Lower leg skin (tissue), 4 donors: ENCODE results near the gene SKOR1. TPM values are rescaled to one million over a fixed set of nuclear protein-coding genes. Genes with fewer than 3 reads are reported as not detected.

Experiments used
- DNase-seq, 2 donors: peaks; one replicate each; pipeline ENCODE4 v3.0.0-alpha.2; 2019; ENCODE audit warnings: low spot score in 2 of 2
- H3K4me3 ChIP-seq: fragments of 200-600 bp; sonication (generic); 2 replicates; pipeline ENCODE4 v1.5.1; 2017; ENCODE audit warnings: mild to moderate bottlenecking, low read depth; ENCODE audit not compliant: poor library complexity, severe bottlenecking
- CTCF ChIP-seq, 3 donors: fragments of 450-650 bp; IDR thresholded peaks; one replicate each; pipeline ENCODE4 v1.5.1; 2016; ENCODE audit warnings: antibody characterized with exemption in 3 of 3, mild to moderate bottlenecking in 3 of 3, moderate library complexity in 2 of 3
- POLR2A ChIP-seq, 2 donors: fragments of 450-650 bp; IDR thresholded peaks; one replicate each; pipeline ENCODE4 v1.6.1; 2016 to 2017; ENCODE audit warnings: antibody characterized with exemption in 2 of 2, mild to moderate bottlenecking in 1 of 2, moderate library complexity in 1 of 2
- WGBS, 2 donors: methylation state at CpG; one replicate each; pipeline ENCODE4 v1.1.5; 2018; 5-methylcytosine and 5-hydroxymethylcytosine counted together
- intact Hi-C: fragments of 100-400 bp; cut with DNase I; formaldehyde crosslinking; loops from one replicate; pipeline ENCODE4 v1.15.0; 2023; ENCODE audit warnings: low total_unique reads
- total RNA-seq, 4 donors: library from RNA; depleted of rRNA; stranded (reverse); fragments of >200 nt; gene quantifications; one replicate each; pipeline ENCODE4 v1.1.0, GENCODE V29; 2016

SKOR1 gene
- total RNA-seq, 4 donors from 2014 or later = 1.2 to 2.2 (median 1.5) TPM; not detected in 1

- WGBS, 2 donors = 2% methylated on average over 12 of the region's 12 CpGs
- no peak for DNase-seq
These were observed 14.2 kb downstream of the SKOR1 start for GRCh38 chr15:67839499-67839928.

DNA sequence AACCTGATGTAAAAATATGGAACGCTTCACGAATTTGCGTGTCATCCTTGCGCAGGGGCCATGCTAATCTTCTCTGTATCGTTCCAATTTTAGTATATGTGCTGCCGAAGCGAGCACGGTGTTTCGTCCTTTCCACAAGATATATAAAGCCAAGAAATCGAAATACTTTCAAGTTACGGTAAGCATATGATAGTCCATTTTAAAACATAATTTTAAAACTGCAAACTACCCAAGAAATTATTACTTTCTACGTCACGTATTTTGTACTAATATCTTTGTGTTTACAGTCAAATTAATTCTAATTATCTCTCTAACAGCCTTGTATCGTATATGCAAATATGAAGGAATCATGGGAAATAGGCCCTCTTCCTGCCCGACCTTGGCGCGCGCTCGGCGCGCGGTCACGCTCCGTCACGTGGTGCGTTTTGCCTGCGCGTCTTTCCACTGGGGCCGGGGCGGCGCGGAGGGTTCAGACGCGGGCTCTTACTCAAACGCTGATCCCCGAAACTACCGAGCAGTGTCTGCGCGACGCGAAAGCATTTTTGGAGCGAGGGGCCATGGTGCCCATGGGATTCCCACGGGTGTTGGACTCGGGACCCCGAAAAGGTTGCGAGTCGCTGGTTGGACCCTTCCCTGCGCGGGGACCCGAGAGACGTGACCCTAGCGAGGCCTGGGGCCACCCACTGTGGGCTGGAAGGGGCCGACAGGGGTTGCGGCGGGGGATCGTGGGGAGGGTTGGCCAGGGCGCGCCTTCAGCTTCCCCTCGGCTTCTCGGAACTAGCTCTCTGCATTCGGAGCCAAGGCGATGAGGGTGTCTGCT, 14.8 kb downstream of the SKOR1 start, which contains the start of gene RNU6-1:
Gene RNU6-1 (minus strand): TSS at position 117 of the 820 bp plus-strand sequence.
- intact Hi-C loops = no loop called here
- WGBS, 2 donors = 0% methylated on average over 56 to 60 of the region's 62 CpGs
- H3K4me3 ChIP-seq = peak within 1 kb of the TSS; percentile 85
- peak; percentile 93 to 99 for DNase-seq
- no peak for TF ChIP-seq CTCF (IDR thresholded peaks at IDR 0.05)
- peak in 1 of 2 donors; percentile 61 for TF ChIP-seq POLR2A (IDR thresholded peaks at IDR 0.05)

More at GRCh38 chr15:67839499-67839928, 14.2 kb downstream of the SKOR1 start:
- intact Hi-C loops = no loop called here
- peak overlapping the region; percentile 23 for H3K4me3 ChIP-seq
- TF ChIP-seq CTCF (IDR thresholded peaks at IDR 0.05) (no peak), POLR2A (IDR thresholded peaks at IDR 0.05) (no peak)

DNA sequence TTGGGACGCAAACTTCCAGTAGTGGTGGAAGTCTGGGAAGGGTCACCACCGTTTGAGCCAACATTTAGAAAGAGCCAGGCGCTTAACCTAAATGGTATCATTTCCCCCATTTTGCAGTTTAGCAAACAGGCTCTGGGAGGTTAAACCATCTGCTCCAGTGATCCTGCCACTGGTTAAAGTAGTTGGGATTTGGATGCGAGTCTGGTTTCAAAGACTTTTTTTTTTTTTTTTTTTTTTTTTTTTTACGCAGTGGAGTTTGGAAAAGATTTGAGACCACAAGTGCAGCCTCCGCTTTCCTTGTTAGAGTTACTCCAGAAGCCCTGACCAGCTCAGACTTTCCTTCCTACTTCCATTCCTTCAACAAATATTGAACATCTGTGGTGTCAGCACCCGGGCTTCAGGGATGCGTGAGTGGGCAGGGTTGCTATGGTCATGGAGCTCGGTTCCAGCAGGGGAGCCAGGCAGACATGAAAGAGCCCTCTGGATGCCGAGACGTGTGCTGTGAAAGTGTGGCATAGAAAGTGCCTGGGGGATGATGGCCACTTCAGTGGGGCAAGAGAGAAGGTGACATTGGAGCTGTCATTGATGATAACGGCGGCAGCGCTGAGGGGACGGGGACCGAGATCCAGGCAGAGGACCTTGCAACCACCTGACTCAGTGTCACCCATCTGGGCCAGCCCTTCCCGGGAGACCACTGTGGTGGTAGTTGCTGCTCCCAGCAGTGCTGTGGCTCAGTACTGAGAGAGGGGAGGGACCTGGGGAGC, 15.6 kb downstream of the SKOR1 start:
- peak overlapping the region; percentile 85 for H3K4me3 ChIP-seq
- intact Hi-C loops = no loop called here
- DNase-seq = no peak
- TF ChIP-seq POLR2A (IDR thresholded peaks at IDR 0.05) (no peak), CTCF (IDR thresholded peaks at IDR 0.05) (no peak)
- 4 to 11% methylated on average over 17 of the region's 17 CpGs for WGBS, 2 donors

DNA sequence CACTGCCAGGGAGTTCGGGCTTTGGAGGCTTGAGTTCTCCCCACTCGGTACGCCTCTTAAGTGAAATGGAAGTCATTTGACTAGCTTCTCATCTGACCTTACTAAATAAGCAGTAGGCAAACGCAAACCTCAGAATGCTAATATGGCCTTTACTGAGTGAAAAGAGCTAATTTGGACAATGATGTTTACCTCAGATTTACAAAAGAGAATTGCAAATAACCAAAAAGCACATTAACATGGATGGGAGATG, 16.1 kb downstream of the SKOR1 start:
- WGBS, 2 donors = 18 to 26% methylated on average over 4 of the region's 4 CpGs
- intact Hi-C loops = no loop called here
- H3K4me3 ChIP-seq = no peak overlapping the region
- TF ChIP-seq POLR2A (IDR thresholded peaks at IDR 0.05) (no peak), CTCF (IDR thresholded peaks at IDR 0.05) (no peak)
- DNase-seq = no peak

- DNase-seq = no peak
- H3K4me3 ChIP-seq = no peak overlapping the region
- 78 to 87% methylated on average over 7 of the region's 7 CpGs for WGBS, 2 donors
- TF ChIP-seq POLR2A (IDR thresholded peaks at IDR 0.05) (no peak), CTCF (IDR thresholded peaks at IDR 0.05) (no peak)
- intact Hi-C loops = no loop called here
These were observed 17.8 kb downstream of the SKOR1 start for GRCh38 chr15:67843092-67843501.
